Central memory CD8-positive, alpha-beta T cell (primary cell): ENCODE data around the gene UST.
"Not testable (repeated sequence)": the region's sequence is repeated elsewhere in the genome, so short reads cannot be mapped to it uniquely, and the experiment has no call there.

Source experiments
- ATAC-seq: fragments of 150-1000 bp; cut with Tn5 transposase; replicated peaks from 2 replicates; pipeline ENCODE4 v1.10.0; 2022; ENCODE audit warnings: mild to moderate bottlenecking, moderate FRiP score, moderate number of reproducible peaks; ENCODE audit not compliant: poor library complexity, severe bottlenecking; ENCODE audit errors: extremely low read depth
- DNase-seq, 2 donors: peaks; one replicate each; pipeline ENCODE4 v3.0.0; 2021; ENCODE audit warnings: low spot score in 2 of 2
- H3K27ac Mint-ChIP-seq: one replicate; pipeline ENCODE4 v1.8.0; 2022; ENCODE audit warnings: low read depth, mild to moderate bottlenecking, moderate library complexity, mixed read lengths
- H3K27me3 Mint-ChIP-seq: one replicate; pipeline ENCODE4 v1.8.0; 2022; ENCODE audit warnings: mixed read lengths
- H3K36me3 Mint-ChIP-seq: one replicate; pipeline ENCODE4 v1.8.0; 2022; ENCODE audit warnings: mild to moderate bottlenecking, moderate library complexity, mixed read lengths; ENCODE audit not compliant: insufficient read depth
- H3K4me1 Mint-ChIP-seq: one replicate; pipeline ENCODE4 v1.8.0; 2022; ENCODE audit warnings: mixed read lengths
- H3K4me3 Mint-ChIP-seq: one replicate; pipeline ENCODE4 v1.8.0; 2022; ENCODE audit warnings: mild to moderate bottlenecking, moderate library complexity, mixed read lengths
- H3K9me3 Mint-ChIP-seq: one replicate; pipeline ENCODE4 v1.8.0; 2022; ENCODE audit warnings: mixed read lengths

UST gene

DNA sequence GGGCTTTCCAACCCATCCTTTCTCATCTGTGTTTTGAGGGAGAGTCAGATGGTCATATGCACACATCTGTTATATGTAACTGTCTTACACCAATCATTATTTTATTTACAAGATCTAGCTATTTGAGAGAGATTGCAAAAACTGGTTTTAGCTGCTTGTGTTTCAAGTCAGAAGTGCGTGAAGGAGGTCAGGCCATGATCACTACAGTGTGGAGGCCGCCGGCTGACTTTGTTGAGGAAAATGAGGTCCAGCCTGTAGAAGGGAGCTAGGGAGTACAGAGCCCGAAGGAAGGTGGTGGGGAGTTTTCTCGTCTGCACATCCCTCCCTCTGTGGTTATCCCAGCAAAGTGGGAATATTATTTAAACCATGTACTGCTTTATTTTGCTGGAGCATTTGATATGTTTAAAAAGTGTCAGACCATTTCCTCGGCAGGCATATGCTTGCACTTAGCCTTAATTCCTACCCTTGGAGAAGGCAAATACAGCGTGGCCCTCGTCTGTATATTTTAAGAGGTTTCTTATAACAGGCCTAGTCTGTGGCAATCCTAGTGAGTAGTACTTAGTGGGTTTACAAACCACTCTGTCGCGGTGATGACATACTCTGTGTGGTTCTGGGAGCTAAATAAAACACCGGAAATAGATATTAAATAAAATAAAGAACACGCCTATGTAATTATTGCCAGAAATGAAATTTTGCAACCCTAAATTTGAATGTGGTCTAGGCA, 95.6 kb downstream of the UST start:
- H3K9me3 Mint-ChIP-seq, result no peaks in the 10 kb centered on the region
- peaks cover 1% of the 10 kb centered on the region for H3K36me3 Mint-ChIP-seq
- no peak overlapping the region for H3K27ac Mint-ChIP-seq

DNA sequence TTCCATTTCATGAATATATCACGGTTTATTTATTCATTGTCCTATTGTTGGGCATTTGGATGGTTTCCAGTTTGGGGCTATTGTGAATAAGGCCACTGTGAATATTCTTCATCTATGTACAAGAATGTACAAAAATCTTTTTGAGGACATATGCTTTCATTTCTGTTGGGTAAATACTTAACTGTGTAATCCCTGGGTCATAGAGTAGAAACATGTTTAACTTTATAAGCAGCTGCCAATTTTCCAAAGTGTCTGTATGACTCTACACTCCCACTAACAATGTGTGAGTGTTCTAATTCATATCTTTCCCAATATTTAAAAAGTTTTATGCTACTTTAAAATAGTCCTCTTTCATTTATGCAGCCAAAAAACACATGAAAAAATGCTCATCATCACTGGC, 98.6 kb downstream of the UST start:
- Mint-ChIP-seq H3K36me3 (no peaks in the 10 kb centered on the region), H3K4me3 (no peak overlapping the region), H3K9me3 (no peaks in the 10 kb centered on the region), H3K27ac (no peak overlapping the region), H3K4me1 (peaks cover 28% of the 10 kb centered on the region), H3K27me3 (no peaks in the 10 kb centered on the region)
- ATAC-seq (no peak), DNase-seq (no peak)

More for the DNA sequence above, 95.6 kb downstream of the UST start:
- no peaks in the 10 kb centered on the region for H3K27me3 Mint-ChIP-seq
- peaks cover 24% of the 10 kb centered on the region for H3K4me1 Mint-ChIP-seq
- no peak for ATAC-seq
- no peak overlapping the region for H3K4me3 Mint-ChIP-seq
- DNase-seq, result no peak

DNA sequence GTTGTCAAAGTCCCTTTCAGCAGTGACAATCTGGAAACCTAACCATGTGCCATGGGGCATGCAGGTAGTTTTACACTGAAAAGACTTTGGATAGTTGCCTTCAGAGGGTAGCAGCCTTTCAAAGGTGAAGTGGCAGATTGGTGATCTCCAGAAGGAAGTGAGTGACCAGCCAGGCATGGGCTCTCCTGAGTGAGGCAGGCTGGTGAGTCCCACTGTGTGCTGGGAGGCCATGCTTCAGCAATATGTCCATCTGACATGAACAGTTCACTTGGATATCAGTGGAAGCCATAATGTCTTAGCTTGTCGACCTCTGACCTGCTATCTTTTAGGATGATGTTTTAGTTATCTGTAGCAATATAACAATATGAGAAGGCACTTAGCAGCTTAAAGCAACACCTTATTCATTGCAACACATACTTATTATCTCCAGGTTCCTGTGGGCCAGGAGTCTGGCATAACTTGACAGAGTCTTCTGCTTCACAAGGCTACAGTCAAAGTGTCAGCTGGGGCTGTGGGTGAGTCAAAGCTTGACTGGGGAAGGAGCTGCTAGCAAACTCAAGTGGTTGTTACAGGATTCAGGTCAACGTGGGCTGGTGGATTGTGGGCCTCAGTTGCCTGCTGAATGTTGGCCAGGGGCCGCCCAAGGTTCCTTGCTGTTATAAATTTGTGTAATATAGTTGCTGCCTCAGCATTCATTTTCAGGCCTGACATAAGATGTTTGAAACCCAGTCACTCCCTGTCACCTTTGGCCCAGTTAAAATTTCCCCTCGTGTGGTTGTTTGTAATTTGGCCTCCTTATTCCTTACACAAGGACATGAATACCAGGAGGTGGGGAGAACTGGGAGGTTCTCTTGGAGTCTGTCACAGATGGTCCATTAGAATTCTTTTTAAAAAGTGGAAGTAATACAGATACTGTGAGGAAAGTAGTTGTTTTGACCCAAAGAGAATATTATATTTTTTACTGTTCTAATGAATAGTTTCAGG, 100.2 kb downstream of the UST start:
- Mint-ChIP-seq H3K4me3 (no peak overlapping the region), H3K9me3 (no peaks in the 10 kb centered on the region), H3K36me3 (no peaks in the 10 kb centered on the region), H3K27ac (no peak overlapping the region), H3K27me3 (no peaks in the 10 kb centered on the region), H3K4me1 (peaks cover 28% of the 10 kb centered on the region)
- no peak for ATAC-seq
- DNase-seq, result no peak

DNA sequence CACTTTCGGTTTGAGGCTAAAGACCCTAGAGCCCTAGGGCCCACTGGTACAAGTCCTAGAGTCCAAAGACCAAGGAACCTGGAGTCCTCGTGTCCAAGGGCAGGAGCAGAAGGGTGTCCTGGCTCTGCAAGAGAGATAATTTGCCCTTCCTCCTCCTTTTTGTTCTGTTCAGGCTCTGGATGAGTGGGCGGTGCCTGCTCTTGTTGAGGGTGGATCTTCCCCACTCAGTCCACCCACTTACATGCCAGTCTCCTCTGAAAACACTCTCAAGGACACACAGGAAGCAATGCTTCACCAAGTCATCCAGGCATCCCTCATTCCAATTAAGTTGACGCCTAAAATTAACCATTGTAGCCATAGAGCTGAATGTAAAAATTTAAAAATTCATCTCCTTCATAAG, 102.1 kb downstream of the UST start:
- ATAC-seq (no peak), DNase-seq (no peak)
- Mint-ChIP-seq H3K36me3 (no peaks in the 10 kb centered on the region), H3K4me1 (peaks cover 38% of the 10 kb centered on the region), H3K9me3 (no peaks in the 10 kb centered on the region), H3K27ac (no peak overlapping the region), H3K27me3 (no peaks in the 10 kb centered on the region), H3K4me3 (no peak overlapping the region)

DNA sequence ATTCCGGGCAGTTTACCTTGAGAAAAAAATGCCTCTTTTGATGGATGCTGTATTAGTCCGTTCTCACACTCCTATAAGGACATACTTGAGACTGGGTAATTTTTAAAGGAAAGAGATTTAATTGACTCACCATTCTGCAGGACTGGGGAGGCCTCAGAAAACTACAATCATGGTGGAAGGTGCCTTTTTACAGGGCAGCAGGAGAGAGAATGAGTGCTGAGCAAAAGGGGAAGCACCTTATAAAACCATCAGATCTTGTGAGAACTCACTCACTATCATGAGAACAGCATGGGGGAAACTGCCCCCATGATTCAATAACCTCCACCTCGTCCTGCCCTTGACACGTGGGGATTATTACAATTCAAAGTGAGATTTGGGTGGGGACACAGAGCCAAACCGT, 102.6 kb downstream of the UST start:
- H3K4me3 Mint-ChIP-seq, H3K9me3 Mint-ChIP-seq, H3K36me3 Mint-ChIP-seq, H3K27me3 Mint-ChIP-seq, ATAC-seq, H3K27ac Mint-ChIP-seq, DNase-seq: not testable (repeated sequence)
- peaks cover 41% of the 10 kb centered on the region for H3K4me1 Mint-ChIP-seq

DNA sequence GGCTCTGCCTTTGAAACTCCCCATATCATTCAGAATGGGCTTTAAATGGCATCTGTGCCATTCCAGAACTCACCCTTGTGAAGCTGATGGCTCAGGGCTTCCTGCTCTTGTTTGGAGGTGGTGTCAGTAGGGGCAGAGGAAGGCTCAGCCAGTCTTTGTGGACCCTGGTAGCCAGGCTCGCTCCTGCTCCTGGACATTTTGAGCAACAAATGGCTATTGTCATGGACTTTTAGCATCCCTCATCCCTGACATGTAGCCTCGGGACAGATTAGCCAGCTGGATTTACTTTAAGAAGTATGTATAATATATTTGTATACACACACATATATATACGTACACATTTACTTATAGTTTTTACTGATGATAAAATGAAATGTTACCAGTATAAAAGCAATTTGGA, 104.1 kb downstream of the UST start:
- DNase-seq, result no peak
- no peaks in the 10 kb centered on the region for H3K27me3 Mint-ChIP-seq
- peaks cover 51% of the 10 kb centered on the region for H3K4me1 Mint-ChIP-seq
- H3K9me3 Mint-ChIP-seq, result no peaks in the 10 kb centered on the region
- H3K36me3 Mint-ChIP-seq, result no peaks in the 10 kb centered on the region
- ATAC-seq, result no peak
- no peak overlapping the region for H3K4me3 Mint-ChIP-seq
- H3K27ac Mint-ChIP-seq, result no peak overlapping the region

DNA sequence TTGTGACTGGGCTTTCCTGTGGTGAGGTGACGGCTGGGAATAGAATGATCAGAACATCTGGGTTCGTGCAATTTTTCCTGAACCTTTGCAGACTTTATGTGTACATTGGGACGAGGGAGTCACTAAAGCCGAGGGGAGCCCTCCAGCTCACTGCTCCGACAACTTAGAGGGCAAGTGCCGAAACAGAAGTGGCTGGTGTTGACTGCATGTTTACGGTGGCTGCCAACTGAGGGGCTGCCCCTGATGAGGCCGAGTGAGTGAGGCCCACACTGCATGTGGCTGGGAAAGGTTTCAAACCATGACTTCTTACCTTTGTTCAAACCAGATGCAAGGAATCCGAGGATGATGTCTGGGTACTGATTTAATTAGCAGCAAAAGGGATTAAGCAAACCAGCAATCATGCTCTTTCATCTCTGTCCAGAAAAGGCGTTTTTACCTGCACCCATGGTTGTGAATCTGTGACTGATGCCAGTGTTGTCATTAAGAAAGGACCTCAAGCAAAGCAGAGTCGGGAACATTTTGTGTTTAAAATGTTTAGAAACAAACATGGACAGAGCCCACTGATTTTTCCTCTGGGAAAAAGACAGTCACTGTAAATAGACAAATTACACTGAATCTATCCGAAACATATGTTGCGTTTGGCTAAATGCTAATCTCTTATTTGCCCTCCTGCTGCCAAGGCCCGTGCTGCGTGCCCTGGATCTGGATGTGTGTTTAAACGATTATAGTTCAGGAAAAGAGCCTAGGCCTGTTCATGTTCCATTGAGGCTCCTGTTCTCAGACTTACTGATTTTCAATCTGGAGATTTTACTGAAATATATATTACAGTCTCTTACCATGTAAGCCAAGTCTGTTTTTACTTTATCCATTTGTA, 105.1 kb downstream of the UST start:
- DNase-seq (no peak), ATAC-seq (no peak)
- Mint-ChIP-seq H3K27ac (no peak overlapping the region), H3K4me1 (peaks cover 49% of the 10 kb centered on the region), H3K36me3 (no peaks in the 10 kb centered on the region), H3K9me3 (no peaks in the 10 kb centered on the region), H3K27me3 (no peaks in the 10 kb centered on the region), H3K4me3 (no peak overlapping the region)

DNA sequence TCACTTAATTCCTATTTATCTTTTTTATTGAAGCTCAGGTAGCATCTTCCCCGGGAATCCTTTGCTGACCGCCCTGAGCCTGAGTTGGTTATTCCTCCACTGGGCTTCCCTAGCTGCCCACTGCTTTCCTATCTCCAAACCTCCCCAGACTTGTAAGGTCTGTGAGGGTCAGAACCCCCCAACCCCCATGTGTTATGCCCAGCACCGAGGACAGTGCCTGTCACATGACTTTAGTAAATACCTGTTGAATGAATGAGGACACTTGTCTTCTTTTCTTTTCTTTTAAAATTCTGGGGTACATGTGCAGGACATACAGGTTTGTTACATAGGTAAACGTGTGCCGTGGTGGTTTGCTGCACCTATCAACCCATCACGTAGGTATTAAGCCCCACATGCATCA, 105.9 kb downstream of the UST start:
- Mint-ChIP-seq H3K27ac (no peak overlapping the region), H3K4me1 (peaks cover 49% of the 10 kb centered on the region), H3K9me3 (no peaks in the 10 kb centered on the region), H3K36me3 (no peaks in the 10 kb centered on the region), H3K4me3 (no peak overlapping the region), H3K27me3 (no peaks in the 10 kb centered on the region)
- DNase-seq (no peak), ATAC-seq (no peak)

DNA sequence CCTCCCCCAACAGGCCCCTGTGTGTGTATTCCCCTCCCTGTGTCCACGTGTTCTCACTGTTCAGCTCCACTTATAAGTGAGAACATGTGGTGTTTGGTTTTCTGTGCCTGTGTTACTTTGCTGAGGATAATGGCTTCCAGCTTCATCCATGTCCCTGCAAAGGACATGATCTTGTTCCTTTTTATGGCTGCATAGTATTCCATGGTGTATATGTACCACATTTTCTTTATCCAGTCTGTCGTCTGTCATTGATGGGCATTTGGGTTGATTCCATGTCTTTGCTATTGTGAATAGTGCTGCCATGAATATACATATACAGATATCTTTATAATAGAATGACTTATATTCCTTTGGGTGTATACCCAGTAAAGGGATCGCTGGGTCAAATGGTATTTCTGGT, 106.3 kb downstream of the UST start:
- ATAC-seq, H3K27me3 Mint-ChIP-seq, H3K9me3 Mint-ChIP-seq, DNase-seq, H3K36me3 Mint-ChIP-seq, H3K27ac Mint-ChIP-seq, H3K4me3 Mint-ChIP-seq: not testable (repeated sequence)
- H3K4me1 Mint-ChIP-seq, result peaks cover 50% of the 10 kb centered on the region

DNA sequence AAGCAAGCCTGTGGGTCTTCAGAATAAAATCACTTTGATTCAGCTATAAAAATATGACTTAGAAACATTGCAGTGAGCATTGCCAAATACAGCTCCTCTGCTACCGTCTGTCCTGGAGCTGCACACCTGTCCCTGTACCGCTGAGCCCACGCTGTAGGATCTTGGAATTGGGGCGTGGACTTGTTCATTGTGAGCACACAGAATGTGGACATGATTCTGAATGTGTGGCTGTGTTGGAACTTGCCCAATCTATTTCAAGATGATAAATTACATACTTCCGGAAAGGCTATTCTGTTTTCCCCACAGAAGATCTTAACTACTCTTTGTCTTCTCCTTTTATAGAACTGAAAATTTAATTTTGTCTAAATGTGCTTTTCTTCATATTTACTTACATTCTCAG, 107.3 kb downstream of the UST start:
- H3K27ac Mint-ChIP-seq, result no peak overlapping the region
- H3K4me1 Mint-ChIP-seq, result peaks cover 47% of the 10 kb centered on the region
- H3K27me3 Mint-ChIP-seq, result no peaks in the 10 kb centered on the region

DNA sequence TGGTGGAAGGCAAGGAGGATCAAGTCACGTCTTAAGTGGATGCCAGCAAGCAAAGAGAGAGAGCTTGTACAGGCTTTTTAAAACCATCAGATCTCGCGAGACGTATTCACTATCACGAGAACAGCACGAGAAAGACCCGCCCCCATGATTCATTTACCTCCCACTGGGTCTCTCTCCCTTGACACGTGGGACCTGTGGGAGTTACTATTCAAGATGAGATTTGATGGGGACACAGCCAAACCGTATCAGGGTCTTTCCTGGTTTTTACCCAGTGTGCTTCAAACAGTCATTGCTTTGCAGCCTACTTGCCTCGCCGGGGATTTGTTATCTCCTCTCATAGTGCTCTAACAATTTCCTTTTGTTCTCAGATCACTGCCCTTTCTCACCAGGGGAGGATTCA, 108.2 kb downstream of the UST start:
- no peak for DNase-seq
- H3K4me3 Mint-ChIP-seq, result no peak overlapping the region
- H3K4me1 Mint-ChIP-seq, result peaks cover 41% of the 10 kb centered on the region
- no peak for ATAC-seq
- H3K27me3 Mint-ChIP-seq, result no peaks in the 10 kb centered on the region
- H3K9me3 Mint-ChIP-seq, result no peaks in the 10 kb centered on the region
- no peak overlapping the region for H3K27ac Mint-ChIP-seq
- H3K36me3 Mint-ChIP-seq, result no peaks in the 10 kb centered on the region

More for the DNA sequence above, 107.3 kb downstream of the UST start:
- no peaks in the 10 kb centered on the region for H3K9me3 Mint-ChIP-seq
- H3K4me3 Mint-ChIP-seq, result no peak overlapping the region
- DNase-seq (no peak), ATAC-seq (no peak)
- no peaks in the 10 kb centered on the region for H3K36me3 Mint-ChIP-seq

DNA sequence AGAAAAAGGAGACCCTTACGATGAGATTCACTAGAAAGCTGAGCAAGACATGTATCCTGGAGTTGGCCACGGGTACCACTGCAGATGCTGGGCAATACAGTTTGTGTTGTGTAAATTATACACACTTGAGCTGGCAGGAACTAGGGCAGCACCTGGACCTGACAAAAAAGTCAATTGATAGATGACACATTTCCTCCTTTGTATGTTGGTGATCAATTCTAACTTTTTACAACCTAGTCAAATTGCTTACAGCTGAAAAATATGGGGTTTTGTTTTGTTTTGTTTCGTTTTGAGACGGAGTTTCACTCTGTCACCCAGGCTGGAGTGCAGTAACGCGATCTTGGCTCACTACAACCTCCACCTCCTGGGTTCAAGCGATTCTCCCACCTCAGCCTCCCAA, 108.9 kb downstream of the UST start:
- Mint-ChIP-seq H3K36me3 (no peaks in the 10 kb centered on the region), H3K27me3 (no peaks in the 10 kb centered on the region), H3K9me3 (no peaks in the 10 kb centered on the region), H3K4me1 (peaks cover 41% of the 10 kb centered on the region), H3K4me3 (no peak overlapping the region), H3K27ac (no peak overlapping the region)
- ATAC-seq (no peak), DNase-seq (no peak)
